Prostate gland (tissue), 1 donor: Measurements from ENCODE around the gene SLC25A33.

Experiments
- POLR2A ChIP-seq: fragments of 450-650 bp; IDR thresholded peaks from one replicate; pipeline ENCODE4 v1.6.1; 2016; ENCODE audit warnings: antibody characterized with exemption, mild to moderate bottlenecking
- POLR2AphosphoS5 ChIP-seq: sonication (generic); formaldehyde crosslinking; IDR thresholded peaks from one replicate; pipeline ENCODE4 v1.6.1; 2017; ENCODE audit warnings: antibody characterized with exemption

GRCh38 chr1:9601942-9602793, 62.9 kb downstream of the SLC25A33 start:
- no peak for TF ChIP-seq POLR2AphosphoS5
- no peak for TF ChIP-seq POLR2A
